GM12875 (cell line): Measurements from ENCODE around the gene BRD1.

ENCODE experiments used
- H3K4me3 ChIP-seq: one replicate; pipeline ENCODE4 v1.5.1; 2011; ENCODE audit warnings: low read depth, low read length, control low read depth
- TF ChIP-seq, protein P1 (sequence below): IDR thresholded peaks from 2 replicates; pipeline ENCODE4 v1.5.1; 2011; ENCODE audit warnings: low read depth, mild to moderate bottlenecking, control low read depth, inconsistent platforms, low read length, moderate library complexity, borderline replicate concordance; ENCODE audit not compliant: insufficient read depth

BRD1 gene

DNA sequence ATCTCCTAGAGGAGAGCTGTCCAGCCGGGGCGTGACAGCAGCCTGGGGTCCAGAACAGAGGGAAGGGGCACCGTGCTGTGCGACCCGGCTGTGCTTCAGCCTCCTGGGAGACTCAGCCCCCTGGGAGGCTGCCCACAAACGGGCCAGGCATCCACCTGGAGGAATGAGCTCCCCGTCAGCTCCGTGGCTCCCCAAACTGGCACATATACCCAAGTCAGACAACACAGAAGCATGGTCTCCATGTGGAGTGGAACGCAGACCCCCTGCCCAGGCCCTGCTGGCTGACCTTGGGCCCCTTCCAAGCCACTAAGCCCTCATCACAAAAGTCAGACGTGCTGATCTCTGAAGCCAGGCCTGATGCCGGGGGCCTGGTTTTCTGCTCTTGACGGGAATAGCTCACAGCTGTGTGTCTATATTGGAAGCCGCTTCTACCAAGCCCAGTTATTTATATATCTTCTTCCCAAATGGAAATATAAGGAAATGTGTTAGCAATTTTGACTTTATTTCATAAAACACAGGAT is 91.7 kb downstream of the BRD1 start:
- no peak overlapping the region for H3K4me3 ChIP-seq
- TF ChIP-seq, protein P1, sequence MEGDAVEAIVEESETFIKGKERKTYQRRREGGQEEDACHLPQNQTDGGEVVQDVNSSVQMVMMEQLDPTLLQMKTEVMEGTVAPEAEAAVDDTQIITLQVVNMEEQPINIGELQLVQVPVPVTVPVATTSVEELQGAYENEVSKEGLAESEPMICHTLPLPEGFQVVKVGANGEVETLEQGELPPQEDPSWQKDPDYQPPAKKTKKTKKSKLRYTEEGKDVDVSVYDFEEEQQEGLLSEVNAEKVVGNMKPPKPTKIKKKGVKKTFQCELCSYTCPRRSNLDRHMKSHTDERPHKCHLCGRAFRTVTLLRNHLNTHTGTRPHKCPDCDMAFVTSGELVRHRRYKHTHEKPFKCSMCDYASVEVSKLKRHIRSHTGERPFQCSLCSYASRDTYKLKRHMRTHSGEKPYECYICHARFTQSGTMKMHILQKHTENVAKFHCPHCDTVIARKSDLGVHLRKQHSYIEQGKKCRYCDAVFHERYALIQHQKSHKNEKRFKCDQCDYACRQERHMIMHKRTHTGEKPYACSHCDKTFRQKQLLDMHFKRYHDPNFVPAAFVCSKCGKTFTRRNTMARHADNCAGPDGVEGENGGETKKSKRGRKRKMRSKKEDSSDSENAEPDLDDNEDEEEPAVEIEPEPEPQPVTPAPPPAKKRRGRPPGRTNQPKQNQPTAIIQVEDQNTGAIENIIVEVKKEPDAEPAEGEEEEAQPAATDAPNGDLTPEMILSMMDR, result no peak

DNA sequence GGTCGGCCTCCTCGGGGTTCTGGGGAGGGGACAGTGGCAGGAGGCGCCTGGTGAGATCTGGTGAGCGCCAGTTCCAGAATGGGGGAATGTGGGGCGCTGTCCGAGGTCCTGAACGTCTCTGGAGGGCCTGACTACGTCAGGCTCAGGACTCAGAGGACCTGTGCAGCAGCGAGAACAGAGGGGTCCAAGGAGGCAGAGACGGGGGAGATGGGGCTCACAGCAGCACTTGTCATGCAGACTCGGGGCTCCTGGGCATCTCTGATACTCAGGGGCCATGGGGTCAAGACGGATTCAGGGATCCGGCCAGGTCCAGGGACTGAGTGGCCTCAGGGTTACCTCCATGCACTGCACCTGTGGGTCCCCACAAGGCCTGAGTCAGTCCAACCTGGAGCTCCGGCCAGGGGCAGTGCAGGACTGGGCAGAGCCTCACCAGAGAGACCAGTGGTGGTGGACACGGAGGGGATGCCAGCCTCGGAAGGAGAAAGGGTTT is 92.2 kb downstream of the BRD1 start:
- no peak overlapping the region for H3K4me3 ChIP-seq

DNA sequence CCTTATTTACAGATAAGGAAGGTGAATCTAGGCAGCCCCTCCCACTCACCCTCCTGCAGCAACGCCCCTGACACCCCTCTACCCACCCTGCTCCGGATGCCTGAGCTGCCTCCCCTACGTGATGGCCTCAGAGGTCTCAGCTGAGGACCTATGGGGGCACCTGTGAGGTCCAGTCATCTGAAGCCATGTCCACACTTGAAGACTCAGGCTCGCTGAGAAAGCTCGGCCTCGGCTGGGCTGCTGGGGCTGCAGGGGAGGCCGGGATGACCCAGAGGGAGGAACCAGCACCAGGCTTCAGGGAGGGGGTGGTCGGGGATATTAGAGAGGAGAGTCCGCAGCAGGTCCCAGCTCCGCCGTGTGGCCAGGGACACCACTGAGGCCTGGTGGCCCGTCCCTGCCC is 92.8 kb downstream of the BRD1 start:
- TF ChIP-seq, protein P1, result no peak
- H3K4me3 ChIP-seq, result no peak overlapping the region

More for the DNA sequence above, 92.2 kb downstream of the BRD1 start:
- TF ChIP-seq, protein P1, result no peak

DNA sequence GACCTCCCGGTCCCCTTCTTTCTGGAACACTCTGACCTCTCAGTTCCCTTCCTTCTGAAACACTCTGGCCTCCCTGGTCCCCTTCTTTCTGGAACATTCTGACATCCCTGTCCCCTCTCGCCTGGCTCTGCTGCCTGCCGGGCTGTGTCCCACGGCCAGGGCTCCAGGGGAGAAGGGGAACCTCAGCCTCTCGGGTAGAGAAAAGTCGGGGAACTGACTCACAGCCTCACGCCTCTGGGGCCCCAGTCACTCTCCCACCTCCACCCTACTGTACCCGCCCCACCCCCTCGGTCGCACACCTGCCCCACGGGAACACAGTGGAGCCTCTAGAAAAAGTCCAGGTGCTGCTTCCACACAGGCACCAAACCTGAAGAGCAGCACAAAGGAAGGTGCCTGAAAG is 93.3 kb downstream of the BRD1 start:
- TF ChIP-seq, protein P1, result no peak
- H3K4me3 ChIP-seq, result no peak overlapping the region

DNA sequence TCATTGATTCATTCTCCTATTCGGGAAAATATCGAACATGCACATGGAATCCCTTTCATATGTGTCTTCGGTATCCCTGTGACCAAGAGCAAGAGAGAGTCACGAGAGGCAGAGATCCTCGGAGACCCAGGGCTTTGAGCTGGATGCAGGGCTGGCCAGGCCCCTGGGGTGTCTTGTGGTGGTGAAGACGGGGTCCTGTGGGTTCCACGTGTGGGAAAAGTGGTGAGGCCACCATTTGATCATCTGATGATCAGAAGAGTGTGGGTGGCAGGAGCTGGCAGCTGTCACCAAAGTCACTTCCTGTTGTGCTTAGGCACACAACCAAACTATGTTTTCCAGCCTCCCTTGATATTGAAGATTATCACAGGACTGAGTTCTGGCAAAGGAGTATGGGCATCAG is 94.0 kb downstream of the BRD1 start:
- H3K4me3 ChIP-seq, result no peak overlapping the region
- TF ChIP-seq, protein P1, result no peak

DNA sequence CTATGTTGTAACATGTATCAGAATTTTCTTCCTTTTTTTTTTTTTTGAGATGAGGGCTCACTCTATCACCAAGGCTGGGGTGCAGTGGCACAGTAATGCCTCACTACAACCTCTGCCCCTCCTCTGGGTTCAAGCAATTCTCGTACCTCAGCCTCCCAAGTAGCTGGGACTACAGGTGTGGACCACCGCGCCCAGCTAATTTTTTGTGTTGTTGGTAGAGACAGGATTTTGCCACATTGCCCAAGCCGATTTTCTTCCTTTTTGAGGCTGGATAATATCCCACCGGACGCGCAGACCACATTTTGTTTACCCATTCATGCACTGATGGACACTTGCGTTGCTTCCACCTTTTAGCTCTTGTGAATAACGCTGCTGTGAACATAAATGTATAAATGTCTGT is 97.0 kb downstream of the BRD1 start:
- TF ChIP-seq, protein P1, result no peak

DNA sequence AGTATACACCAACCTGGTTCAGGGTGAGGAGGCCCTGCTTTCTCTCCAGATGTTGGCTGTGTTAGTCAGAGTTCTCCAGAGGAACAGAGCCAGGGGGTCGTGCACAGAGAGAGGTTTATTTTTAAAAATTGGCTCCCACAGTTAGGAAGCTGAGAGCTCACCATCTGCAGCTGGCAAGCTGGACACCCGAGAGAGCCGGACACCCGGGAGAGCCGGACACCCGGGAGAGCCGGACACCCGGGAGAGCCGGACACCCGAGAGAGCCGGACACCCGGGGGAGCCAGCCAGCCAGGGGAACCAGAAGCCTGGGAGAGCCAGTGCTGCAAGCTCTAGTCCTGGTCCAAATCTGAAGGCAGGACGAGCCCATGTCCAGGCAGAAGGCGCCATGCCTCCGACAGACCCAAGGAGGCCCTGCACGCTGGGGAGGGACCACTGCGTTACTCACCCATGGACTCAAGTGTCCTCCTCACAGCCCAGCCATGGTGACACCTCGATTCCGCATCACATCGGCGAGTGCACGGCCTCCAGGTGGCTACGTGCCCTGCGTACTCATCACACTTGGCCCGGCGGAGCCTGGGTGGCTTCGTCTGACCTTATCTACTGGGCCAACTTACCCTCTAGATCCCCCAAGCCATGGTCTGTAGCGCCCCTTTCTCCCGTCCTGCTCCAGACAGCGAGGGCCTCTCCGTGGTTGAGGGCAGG is 99.0 kb downstream of the BRD1 start:
- TF ChIP-seq, protein P1, result no peak

More for the DNA sequence above, 97.0 kb downstream of the BRD1 start:
- no peak overlapping the region for H3K4me3 ChIP-seq

More for the DNA sequence above, 99.0 kb downstream of the BRD1 start:
- H3K4me3 ChIP-seq, result no peak overlapping the region
